Loucy (cell line): ENCODE results near the gene EFCAB8.

Experiments
- H2AFZ ChIP-seq: fragments of 200-600 bp; sonication (generic); 2 replicates; pipeline ENCODE4 v1.6.0; 2016; ENCODE audit warnings: antibody characterized with exemption, mild to moderate bottlenecking, low read length, moderate library complexity
- H3F3A ChIP-seq: fragments of 200-600 bp; 2 replicates; pipeline ENCODE4 v1.6.0; 2016; ENCODE audit warnings: antibody characterized with exemption, low read depth, mild to moderate bottlenecking
- H3K27me3 ChIP-seq: fragments of 200-600 bp; sonication (generic); 2 replicates; pipeline ENCODE4 v1.6.1; 2014; ENCODE audit warnings: low read length, mild to moderate bottlenecking; ENCODE audit not compliant: insufficient read depth, poor library complexity, severe bottlenecking
- H3K36me3 ChIP-seq: fragments of 200-600 bp; sonication (generic); 2 replicates; pipeline ENCODE4 v1.6.1; 2016; ENCODE audit warnings: low read length; ENCODE audit not compliant: insufficient read depth
- H3K4me1 ChIP-seq: fragments of 200-600 bp; sonication (generic); 2 replicates; pipeline ENCODE4 v1.5.1; 2014; ENCODE audit warnings: low read length, mild to moderate bottlenecking; ENCODE audit not compliant: insufficient read depth, poor library complexity, severe bottlenecking
- H3K4me2 ChIP-seq: fragments of 200-600 bp; sonication (generic); 2 replicates; pipeline ENCODE4 v1.6.0; 2014; ENCODE audit warnings: antibody characterized with exemption, low read length, low read depth, mild to moderate bottlenecking; ENCODE audit not compliant: poor library complexity, severe bottlenecking
- H3K4me3 ChIP-seq: fragments of 200-600 bp; sonication (generic); 2 replicates; pipeline ENCODE4 v1.5.1; 2014; ENCODE audit warnings: low read length, mild to moderate bottlenecking, mixed read lengths; ENCODE audit not compliant: poor library complexity, severe bottlenecking
- H3K79me2 ChIP-seq: fragments of 200-600 bp; sonication (generic); 2 replicates; pipeline ENCODE4 v1.6.1; 2014; ENCODE audit warnings: low read length; ENCODE audit not compliant: insufficient read depth
- H3K9ac ChIP-seq: fragments of 200-600 bp; sonication (generic); 2 replicates; pipeline ENCODE4 v1.6.0; 2014; ENCODE audit warnings: mild to moderate bottlenecking, low read depth, low read length, moderate library complexity; ENCODE audit not compliant: poor library complexity, severe bottlenecking
- H3K9me2 ChIP-seq: fragments of 200-600 bp; sonication (generic); replicated peaks from 2 replicates; pipeline ENCODE4 v1.6.1; 2016; ENCODE audit warnings: low read depth, low read length, mixed read lengths
- H3K9me3 ChIP-seq: fragments of 200-600 bp; sonication (generic); 2 replicates; pipeline ENCODE4 v1.6.1; 2014; ENCODE audit warnings: mild to moderate bottlenecking, antibody characterized with exemption, low read length, low read depth; ENCODE audit not compliant: insufficient read depth
- H4K20me1 ChIP-seq: fragments of 200-600 bp; sonication (generic); 2 replicates; pipeline ENCODE4 v1.6.0; 2014; ENCODE audit warnings: antibody characterized with exemption, low read length, mild to moderate bottlenecking; ENCODE audit not compliant: insufficient read depth, poor library complexity, severe bottlenecking
- EZH2phosphoT487 ChIP-seq: fragments of 200-600 bp; IDR thresholded peaks from 2 replicates; pipeline ENCODE4 v1.6.1; 2018; ENCODE audit warnings: antibody characterized with exemption, mild to moderate bottlenecking, moderate library complexity, borderline replicate concordance
- TF ChIP-seq, protein P1 (sequence below): fragments of 200-600 bp; sonication (generic); conservative IDR thresholded peaks from 2 replicates; pipeline ENCODE4 v1.5.1; 2014; ENCODE audit warnings: mild to moderate bottlenecking, antibody characterized with exemption, low read length

Gene EFCAB8

DNA sequence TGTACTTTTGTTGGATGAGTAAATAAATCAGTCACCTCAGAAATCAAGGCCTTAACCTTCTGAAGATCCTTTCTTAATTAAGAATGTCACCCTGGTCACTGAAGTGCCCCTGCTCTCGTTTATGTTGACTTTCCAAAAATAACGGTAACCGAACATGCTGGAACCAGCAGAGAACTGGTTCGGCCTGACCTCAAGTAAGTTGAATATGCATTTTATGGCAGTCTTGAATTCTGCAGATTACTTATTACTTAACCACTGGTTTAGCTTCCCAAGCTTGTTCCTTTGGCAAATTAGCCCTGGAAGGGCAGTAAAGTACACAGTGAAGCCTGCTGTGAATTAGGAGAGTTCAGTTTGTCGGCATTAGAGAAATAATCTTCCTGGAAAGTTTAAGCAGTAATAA lies 26.7 kb upstream of the EFCAB8 start:
- H3K4me3 ChIP-seq = no peak overlapping the region
- H3K9me2 ChIP-seq = no peaks in the 10 kb centered on the region
- peaks cover 96% of the 10 kb centered on the region for H3K79me2 ChIP-seq
- H2AFZ ChIP-seq = no peak overlapping the region
- peaks cover 85% of the 10 kb centered on the region for H3K36me3 ChIP-seq
- H3K9me3 ChIP-seq = no peaks in the 10 kb centered on the region
- H3K4me2 ChIP-seq = no peak overlapping the region
- peaks cover 67% of the 10 kb centered on the region for H4K20me1 ChIP-seq
- H3F3A ChIP-seq = 0 out of 2 replicates have a peak, but pooled peaks cover 3% of the 10 kb centered on the region
- H3K9ac ChIP-seq = no peak overlapping the region
- no peaks in the 10 kb centered on the region for H3K27me3 ChIP-seq
- TF ChIP-seq EZH2phosphoT487 = no peak
- TF ChIP-seq, protein P1, sequence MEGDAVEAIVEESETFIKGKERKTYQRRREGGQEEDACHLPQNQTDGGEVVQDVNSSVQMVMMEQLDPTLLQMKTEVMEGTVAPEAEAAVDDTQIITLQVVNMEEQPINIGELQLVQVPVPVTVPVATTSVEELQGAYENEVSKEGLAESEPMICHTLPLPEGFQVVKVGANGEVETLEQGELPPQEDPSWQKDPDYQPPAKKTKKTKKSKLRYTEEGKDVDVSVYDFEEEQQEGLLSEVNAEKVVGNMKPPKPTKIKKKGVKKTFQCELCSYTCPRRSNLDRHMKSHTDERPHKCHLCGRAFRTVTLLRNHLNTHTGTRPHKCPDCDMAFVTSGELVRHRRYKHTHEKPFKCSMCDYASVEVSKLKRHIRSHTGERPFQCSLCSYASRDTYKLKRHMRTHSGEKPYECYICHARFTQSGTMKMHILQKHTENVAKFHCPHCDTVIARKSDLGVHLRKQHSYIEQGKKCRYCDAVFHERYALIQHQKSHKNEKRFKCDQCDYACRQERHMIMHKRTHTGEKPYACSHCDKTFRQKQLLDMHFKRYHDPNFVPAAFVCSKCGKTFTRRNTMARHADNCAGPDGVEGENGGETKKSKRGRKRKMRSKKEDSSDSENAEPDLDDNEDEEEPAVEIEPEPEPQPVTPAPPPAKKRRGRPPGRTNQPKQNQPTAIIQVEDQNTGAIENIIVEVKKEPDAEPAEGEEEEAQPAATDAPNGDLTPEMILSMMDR = no peak
- peaks cover 14% of the 10 kb centered on the region for H3K4me1 ChIP-seq

DNA sequence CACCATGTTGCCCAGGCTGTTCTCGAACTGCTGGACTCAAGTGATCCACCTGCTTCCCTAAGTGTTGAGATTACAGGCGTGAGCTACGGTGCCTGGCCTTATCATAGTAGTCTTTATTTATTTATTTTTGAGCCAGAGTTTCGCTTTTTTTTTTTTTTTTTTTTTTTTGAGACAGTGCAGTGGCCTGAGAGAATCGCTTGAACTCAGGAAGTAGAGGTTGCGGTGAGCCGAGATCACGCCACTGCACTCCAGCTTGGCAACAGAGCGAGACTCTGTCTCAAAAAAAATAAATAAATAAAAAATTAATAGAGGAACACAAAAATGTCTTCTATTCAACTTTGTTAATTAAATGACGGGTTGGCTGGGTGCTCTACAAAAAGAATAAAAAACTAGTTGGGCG lies 26.1 kb upstream of the EFCAB8 start:
- Histone ChIP-seq H3K4me2 (no peak overlapping the region), H3K9ac (no peak overlapping the region), H4K20me1 (peaks cover 67% of the 10 kb centered on the region), H3K79me2 (peaks cover 93% of the 10 kb centered on the region), H3K9me2 (no peaks in the 10 kb centered on the region), H3K4me3 (no peak overlapping the region), H3K36me3 (peaks cover 85% of the 10 kb centered on the region), H2AFZ (no peak overlapping the region), H3F3A (0 out of 2 replicates have a peak, but pooled peaks cover 3% of the 10 kb centered on the region), H3K27me3 (no peaks in the 10 kb centered on the region), H3K9me3 (no peaks in the 10 kb centered on the region), H3K4me1 (peaks cover 14% of the 10 kb centered on the region)
- TF ChIP-seq, protein P1 = no peak
- no peak for TF ChIP-seq EZH2phosphoT487

DNA sequence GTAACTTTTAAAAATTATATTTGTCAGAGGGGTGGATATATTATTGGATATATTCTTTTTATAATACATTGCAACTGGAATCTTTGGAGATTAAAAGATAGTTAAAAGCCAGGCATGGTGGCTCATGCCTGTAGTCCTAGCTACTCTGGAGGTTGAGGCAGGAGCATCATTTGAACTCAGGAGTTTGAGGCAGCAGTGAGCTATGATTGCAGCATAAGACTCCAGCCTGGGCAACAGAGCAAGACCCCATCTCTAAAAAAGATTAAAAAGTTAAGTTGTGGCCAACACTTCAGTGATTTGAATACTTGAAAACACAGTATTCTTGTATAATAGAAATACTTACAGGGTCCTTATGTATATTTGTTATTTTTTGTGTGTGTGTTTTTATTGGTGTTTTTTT lies 23.8 kb upstream of the EFCAB8 start:
- TF ChIP-seq EZH2phosphoT487 = no peak
- TF ChIP-seq, protein P1 = no peak

More for the DNA sequence above, 23.8 kb upstream of the EFCAB8 start:
- H3K27me3 ChIP-seq = no peaks in the 10 kb centered on the region
- H2AFZ ChIP-seq = no peak overlapping the region
- no peak overlapping the region for H3K9ac ChIP-seq
- no peak overlapping the region for H3K4me2 ChIP-seq
- peaks cover 87% of the 10 kb centered on the region for H3K36me3 ChIP-seq
- peaks cover 6% of the 10 kb centered on the region for H3K4me1 ChIP-seq
- peaks cover 76% of the 10 kb centered on the region for H3K79me2 ChIP-seq
- no peaks in the 10 kb centered on the region for H3K9me2 ChIP-seq
- no peaks in the 10 kb centered on the region for H3F3A ChIP-seq
- no peaks in the 10 kb centered on the region for H3K9me3 ChIP-seq
- H3K4me3 ChIP-seq = no peak overlapping the region
- H4K20me1 ChIP-seq = peaks cover 46% of the 10 kb centered on the region
